ENCODE results near the gene TULP1. TPM values are rescaled to one million over a fixed set of nuclear protein-coding genes. Genes with fewer than 3 reads are reported as not detected.

TULP1 gene
- total and polyA plus RNA-seq, 2 experiments from 2014 or later: 0.39 TPM; not detected in 1

DNA sequence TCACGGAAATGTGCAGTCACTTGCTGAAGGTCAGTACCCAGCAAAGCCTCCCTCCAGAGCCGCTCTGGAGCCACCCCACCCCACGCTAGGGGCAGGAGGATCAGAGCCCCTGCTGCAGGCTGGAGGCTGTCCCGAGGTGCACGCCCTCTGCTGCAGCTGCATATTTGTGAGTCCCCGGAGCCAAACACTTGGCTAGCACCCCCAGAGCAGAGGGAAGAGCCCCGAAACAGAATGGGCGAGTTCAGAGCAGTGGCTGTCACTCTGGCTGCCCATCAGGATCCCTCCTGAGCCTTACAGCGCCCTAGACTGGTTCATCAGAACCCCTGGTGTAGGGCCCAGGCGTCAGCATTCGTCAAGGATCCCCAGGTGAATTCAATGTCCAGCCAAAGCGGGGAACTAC, 9.5 kb upstream of the TULP1 start:
- Histone ChIP-seq H3K4me1 (ENCODE audit: insufficient read depth) (no peaks in the 10 kb centered on the region), H3K9me3 (ENCODE audit: low read depth) (no peaks in the 10 kb centered on the region), H3K4me3 (no peak overlapping the region), H3K36me3 (replicated peaks; ENCODE audit: insufficient read depth, low read depth) (no peaks in the 10 kb centered on the region), H3K27ac (no peak overlapping the region), H2AFZ (no peak overlapping the region), H3K9me2 (replicated peaks; ENCODE audit: insufficient read depth) (no peaks in the 10 kb centered on the region), H4K20me1 (ENCODE audit: insufficient read depth, poor library complexity, severe bottlenecking) (no peaks in the 10 kb centered on the region), H3K27me3 (no peaks in the 10 kb centered on the region), H3K79me2 (no peaks in the 10 kb centered on the region), H3K4me2 (no peak overlapping the region)
- WGBS (ENCODE audit: low lambda C conversion rate, missing lambda C conversion rate): 85% methylated on average over 12 of the region's 12 CpGs
- TF ChIP-seq EZH2 (IDR thresholded peaks at IDR 0.05; ENCODE audit: borderline replicate concordance) (no peak), EZH2phosphoT487 (IDR thresholded peaks at IDR 0.05; ENCODE audit: low read depth, severe bottlenecking, unreplicated experiment) (no peak)
- TF ChIP-seq, protein P1, sequence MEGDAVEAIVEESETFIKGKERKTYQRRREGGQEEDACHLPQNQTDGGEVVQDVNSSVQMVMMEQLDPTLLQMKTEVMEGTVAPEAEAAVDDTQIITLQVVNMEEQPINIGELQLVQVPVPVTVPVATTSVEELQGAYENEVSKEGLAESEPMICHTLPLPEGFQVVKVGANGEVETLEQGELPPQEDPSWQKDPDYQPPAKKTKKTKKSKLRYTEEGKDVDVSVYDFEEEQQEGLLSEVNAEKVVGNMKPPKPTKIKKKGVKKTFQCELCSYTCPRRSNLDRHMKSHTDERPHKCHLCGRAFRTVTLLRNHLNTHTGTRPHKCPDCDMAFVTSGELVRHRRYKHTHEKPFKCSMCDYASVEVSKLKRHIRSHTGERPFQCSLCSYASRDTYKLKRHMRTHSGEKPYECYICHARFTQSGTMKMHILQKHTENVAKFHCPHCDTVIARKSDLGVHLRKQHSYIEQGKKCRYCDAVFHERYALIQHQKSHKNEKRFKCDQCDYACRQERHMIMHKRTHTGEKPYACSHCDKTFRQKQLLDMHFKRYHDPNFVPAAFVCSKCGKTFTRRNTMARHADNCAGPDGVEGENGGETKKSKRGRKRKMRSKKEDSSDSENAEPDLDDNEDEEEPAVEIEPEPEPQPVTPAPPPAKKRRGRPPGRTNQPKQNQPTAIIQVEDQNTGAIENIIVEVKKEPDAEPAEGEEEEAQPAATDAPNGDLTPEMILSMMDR (IDR thresholded peaks at IDR 0.05; ENCODE audit: poor library complexity): no peak
- no peak for DNase-seq (ENCODE audit: low spot score)

DNA sequence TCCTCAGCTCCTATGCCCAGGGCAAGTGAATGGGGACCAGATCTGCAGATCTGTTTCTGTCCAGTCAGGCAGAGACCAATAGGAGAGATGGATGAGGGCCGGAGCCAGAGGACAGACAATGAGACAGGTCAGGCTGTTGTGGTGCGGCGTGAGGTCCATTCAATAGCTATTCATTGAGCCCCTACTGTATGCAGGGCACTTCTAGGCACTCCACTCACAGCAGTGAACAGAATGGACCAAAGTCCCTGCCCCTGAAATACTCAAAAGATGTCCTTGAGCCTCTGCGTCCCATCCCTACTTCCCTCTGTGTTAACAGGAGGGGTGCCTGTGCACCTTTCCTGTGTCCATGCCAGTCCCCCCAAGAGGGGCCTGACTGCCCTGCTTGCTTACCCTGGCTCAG, 8.5 kb upstream of the TULP1 start:
- 97% methylated on average over 4 of the region's 4 CpGs for WGBS (ENCODE audit: low lambda C conversion rate, missing lambda C conversion rate)
- Histone ChIP-seq H3K9me2 (replicated peaks; ENCODE audit: insufficient read depth) (no peaks in the 10 kb centered on the region), H3K27me3 (no peaks in the 10 kb centered on the region), H3K79me2 (no peaks in the 10 kb centered on the region), H3K4me2 (no peak overlapping the region), H3K4me3 (no peak overlapping the region), H4K20me1 (ENCODE audit: insufficient read depth, poor library complexity, severe bottlenecking) (no peaks in the 10 kb centered on the region), H3K4me1 (ENCODE audit: insufficient read depth) (no peaks in the 10 kb centered on the region), H2AFZ (no peak overlapping the region), H3K36me3 (replicated peaks; ENCODE audit: insufficient read depth, low read depth) (no peaks in the 10 kb centered on the region), H3K9me3 (ENCODE audit: low read depth) (no peaks in the 10 kb centered on the region), H3K27ac (no peak overlapping the region)
- TF ChIP-seq EZH2phosphoT487 (IDR thresholded peaks at IDR 0.05; ENCODE audit: low read depth, severe bottlenecking, unreplicated experiment) (no peak), EZH2 (IDR thresholded peaks at IDR 0.05; ENCODE audit: borderline replicate concordance) (no peak)
- TF ChIP-seq, protein P1 (IDR thresholded peaks at IDR 0.05; ENCODE audit: poor library complexity): no peak
- no peak for DNase-seq (ENCODE audit: low spot score)

DNA sequence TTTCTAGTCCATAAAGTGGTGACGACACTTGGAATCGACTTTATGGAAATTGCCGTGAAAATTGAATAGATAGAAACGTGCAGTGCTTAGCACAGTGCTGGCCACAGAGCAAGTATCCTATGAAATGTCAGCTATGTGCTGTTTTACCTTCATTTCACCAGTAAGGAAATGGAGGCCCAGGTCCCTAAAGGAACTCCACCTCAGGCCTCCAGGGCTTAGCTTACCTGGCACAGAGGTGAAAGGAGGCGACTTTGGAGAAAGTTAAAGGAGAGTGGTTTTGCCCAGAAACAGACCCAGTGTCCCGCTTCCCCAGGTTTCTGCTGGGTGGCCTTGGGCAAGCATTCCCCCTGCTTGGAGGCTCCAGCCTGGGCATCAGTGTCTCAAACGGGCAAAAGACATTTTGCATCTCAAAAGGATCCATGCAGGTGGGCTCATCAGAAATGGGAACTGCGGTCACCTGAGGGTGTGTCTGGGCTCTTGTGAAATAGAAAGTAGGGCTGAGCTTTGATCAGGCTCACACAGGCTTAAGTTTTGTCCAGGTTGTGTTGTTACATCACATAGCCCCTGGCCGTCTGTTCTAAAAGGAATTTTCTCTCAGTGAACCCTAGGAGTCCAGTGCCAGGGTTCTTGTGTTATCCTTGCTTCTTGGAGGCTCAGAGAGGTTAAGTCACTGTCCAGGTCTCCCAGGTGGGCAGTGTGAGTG, 6.8 kb upstream of the TULP1 start:
- Histone ChIP-seq H4K20me1 (ENCODE audit: insufficient read depth, poor library complexity, severe bottlenecking) (no peaks in the 10 kb centered on the region), H3K4me3 (no peak overlapping the region), H2AFZ (no peak overlapping the region), H3K36me3 (replicated peaks; ENCODE audit: insufficient read depth, low read depth) (no peaks in the 10 kb centered on the region), H3K4me2 (no peak overlapping the region), H3K9me2 (replicated peaks; ENCODE audit: insufficient read depth) (no peaks in the 10 kb centered on the region), H3K4me1 (ENCODE audit: insufficient read depth) (no peaks in the 10 kb centered on the region), H3K27ac (no peak overlapping the region), H3K27me3 (no peaks in the 10 kb centered on the region), H3K79me2 (no peaks in the 10 kb centered on the region), H3K9me3 (ENCODE audit: low read depth) (no peaks in the 10 kb centered on the region)
- TF ChIP-seq EZH2 (IDR thresholded peaks at IDR 0.05; ENCODE audit: borderline replicate concordance) (no peak), EZH2phosphoT487 (IDR thresholded peaks at IDR 0.05; ENCODE audit: low read depth, severe bottlenecking, unreplicated experiment) (no peak)
- TF ChIP-seq, protein P1 (IDR thresholded peaks at IDR 0.05; ENCODE audit: poor library complexity): no peak
- no peak for DNase-seq (ENCODE audit: low spot score)
- 87% methylated on average over 9 of the region's 9 CpGs for WGBS (ENCODE audit: low lambda C conversion rate, missing lambda C conversion rate)
